Ovary (tissue), 3 donors: Measurements from ENCODE around the gene CYB561.

Experiments used
- CTCF ChIP-seq, 3 donors: fragments of 450-650 bp in 2 of 3; fragments of 200-600 bp in 1 of 3; IDR thresholded peaks; one replicate each; pipeline versions ENCODE4 v1.5.1 to v1.8.0; 2016 to 2022; ENCODE audit warnings: antibody characterized with exemption in 3 of 3, mild to moderate bottlenecking in 1 of 3
- POLR2A ChIP-seq: fragments of 450-650 bp; IDR thresholded peaks from one replicate; pipeline ENCODE4 v1.6.1; 2017; ENCODE audit warnings: antibody characterized with exemption, mild to moderate bottlenecking, moderate library complexity
- donor health status: DM: no; HTN: no; CAD: no.

DNA sequence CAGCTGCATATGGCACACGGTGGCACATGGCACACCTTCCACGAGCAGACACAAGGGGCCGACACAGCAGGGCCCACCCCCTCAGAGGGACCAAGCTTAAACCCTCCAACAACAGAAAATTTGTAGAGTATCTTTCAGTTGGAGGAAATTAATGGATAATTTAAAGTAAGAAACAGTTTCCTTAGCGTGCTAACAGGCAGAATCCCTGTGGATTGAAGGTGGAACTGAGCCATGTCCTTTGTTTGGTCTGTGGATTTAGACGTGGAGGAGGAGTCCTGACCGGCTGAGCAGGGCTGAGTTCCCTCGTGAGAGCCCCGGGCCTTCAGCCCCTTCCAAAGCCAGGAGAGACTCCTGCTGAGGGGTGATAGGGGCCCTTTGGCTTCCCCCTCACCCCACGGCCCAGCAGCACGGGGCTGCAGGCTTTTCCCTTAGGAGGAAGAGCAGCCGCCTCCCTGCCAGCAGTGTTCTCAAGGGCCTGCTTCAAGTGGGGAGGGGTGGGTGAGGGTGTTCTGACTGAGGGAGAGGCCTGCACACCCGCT lies 1.4 kb upstream of the CYB561 start:
- no peak for TF ChIP-seq CTCF (IDR thresholded peaks at IDR 0.05)
- TF ChIP-seq POLR2A = no peak
